NAMALWA (cell line): ENCODE data around the gene RPTOR.

Experiments
- DNase-seq: peaks from one replicate; pipeline ENCODE4 v3.0.0-alpha.2; 2015; ENCODE audit warnings: low spot score

Gene RPTOR

DNA sequence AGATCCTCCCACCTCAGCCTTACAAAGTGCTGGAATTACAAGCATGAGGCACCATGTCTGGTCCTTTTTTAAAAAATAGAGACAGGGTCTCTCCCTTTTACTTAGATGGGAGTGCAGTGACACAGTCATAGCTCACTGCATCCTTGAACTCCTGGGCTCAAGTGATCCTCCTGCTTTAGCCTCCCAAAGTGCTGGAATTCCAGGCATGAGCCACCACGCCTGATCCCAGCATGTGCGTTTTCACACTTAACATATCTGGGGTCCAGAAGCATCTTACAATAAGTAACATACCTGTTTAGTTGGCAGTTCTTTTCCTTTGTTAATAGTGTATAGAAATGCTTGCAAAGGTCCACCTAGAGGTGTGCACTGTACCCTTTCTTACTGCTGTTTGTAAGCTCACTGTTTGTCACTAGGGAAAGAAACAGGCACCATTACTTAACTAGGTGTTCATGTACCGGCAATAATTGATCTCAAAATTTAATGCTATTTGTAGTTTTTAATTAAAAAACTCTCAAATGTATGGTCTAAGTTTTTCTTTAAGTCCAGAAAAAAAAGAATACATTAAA is 221.7 kb downstream of the RPTOR start:
- no peak for DNase-seq

DNA sequence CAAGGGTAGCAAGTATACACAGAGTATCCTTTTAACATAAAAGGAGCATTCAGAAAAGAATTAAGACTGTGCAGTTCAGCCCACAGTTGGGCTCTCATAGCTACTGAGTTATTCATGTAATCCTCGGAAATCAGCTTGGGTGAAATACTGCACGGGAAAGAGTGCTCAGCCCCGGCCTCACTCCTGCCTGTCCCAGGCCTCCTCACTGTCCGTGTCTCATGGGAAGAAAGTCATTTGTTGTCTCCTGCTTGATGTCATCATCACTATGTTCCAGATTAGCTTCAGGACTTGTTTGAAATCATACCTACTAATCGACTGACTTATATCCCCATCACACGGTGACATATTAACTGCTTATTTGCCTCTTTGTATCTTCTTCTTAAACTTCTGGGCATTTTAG is 223.8 kb downstream of the RPTOR start:
- DNase-seq = no peak

GRCh38 chr17:80768936-80769335 is 224.3 kb downstream of the RPTOR start:
- no peak for DNase-seq

DNA sequence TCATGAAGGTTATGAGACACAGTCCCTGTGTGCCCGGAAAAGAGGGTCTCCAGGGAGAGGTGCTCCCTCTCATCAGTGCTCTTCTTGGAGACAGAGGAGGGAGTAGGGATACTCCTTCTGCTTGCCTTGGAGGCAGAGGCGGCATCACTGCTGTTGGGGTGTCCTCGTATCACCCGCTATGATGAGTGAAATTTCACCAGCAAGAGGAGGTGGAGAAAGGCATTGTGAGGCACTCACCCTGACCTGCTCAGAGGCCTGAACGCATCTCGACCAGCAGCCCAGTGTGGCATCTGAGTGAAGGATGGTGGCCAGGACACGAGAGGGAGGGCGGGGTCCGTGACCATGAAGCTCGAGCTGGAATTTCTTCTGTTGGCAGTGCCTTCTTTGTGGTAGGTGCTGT is 224.9 kb downstream of the RPTOR start:
- no peak for DNase-seq

DNA sequence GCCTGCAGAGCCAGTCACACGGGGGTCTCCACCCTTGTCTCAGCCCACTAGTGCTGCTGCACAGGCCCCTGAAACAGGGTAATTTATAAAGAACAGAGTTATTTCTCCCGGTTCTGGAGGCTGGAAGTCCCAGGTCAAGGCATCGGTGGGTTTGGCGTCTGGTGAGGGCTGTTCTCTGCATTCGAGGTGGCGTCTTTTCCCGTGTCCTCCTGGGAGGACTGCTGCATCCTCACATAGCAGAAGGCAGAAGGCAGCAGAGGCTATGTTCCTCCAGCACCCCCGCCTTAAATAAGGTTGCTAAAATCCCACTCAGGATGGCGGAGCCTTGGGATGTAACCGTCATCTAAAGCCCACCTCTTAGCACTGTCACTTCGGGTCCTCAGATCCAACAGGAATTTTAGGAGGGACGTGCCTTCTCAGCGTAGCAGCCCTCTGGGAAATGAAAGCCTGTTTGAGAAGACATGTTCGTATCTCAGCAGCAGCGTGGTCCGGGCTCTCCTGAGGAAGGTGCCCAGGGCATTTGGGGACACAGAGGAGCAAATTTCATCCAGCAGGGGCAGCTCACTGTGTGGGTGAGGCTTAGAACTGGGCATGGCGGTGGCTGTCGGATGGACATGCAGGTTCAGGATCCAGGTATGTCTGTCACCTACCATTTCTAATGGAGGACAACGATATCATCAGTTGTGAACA is 225.4 kb downstream of the RPTOR start:
- no peak for DNase-seq

DNA sequence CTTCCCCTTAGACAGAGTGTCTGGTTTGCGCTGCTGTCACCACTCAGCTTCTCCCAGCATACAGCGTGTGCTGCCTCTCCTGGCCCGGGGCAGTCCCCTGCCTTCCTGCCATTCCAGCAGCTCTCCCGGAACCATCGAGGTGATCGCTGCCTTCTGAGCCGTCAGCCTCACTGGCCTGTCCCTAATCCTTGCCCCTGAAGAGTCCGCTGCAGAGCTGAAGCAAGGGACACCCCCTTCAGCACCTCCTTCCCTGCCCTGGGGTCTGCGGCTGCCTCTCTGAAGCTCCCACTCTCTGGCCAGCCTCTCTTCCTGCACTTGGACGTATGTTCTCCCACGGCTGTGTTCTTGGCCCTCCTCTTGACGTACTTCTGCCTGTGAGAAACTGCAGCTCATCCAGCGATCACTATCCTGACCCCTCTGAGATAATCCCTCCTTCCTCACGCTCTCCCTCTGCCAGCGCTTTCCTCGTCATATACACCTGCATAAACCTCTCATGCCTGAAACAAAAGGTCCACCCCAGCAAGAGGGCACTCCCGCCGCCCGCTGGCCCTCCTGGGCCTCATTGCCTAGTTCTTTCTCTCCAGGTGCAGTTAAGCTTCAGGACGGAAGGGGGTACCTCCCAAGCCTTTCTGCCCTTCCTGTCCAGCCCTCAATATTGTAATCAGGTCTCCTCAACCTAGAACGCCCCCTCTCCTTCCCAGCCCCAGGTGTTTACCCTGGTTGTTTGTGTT is 226.4 kb downstream of the RPTOR start:
- DNase-seq = no peak

GRCh38 chr17:80771612-80772005 is 227.0 kb downstream of the RPTOR start:
- no peak for DNase-seq

GRCh38 chr17:80772906-80773242 is 228.2 kb downstream of the RPTOR start:
- no peak for DNase-seq

DNA sequence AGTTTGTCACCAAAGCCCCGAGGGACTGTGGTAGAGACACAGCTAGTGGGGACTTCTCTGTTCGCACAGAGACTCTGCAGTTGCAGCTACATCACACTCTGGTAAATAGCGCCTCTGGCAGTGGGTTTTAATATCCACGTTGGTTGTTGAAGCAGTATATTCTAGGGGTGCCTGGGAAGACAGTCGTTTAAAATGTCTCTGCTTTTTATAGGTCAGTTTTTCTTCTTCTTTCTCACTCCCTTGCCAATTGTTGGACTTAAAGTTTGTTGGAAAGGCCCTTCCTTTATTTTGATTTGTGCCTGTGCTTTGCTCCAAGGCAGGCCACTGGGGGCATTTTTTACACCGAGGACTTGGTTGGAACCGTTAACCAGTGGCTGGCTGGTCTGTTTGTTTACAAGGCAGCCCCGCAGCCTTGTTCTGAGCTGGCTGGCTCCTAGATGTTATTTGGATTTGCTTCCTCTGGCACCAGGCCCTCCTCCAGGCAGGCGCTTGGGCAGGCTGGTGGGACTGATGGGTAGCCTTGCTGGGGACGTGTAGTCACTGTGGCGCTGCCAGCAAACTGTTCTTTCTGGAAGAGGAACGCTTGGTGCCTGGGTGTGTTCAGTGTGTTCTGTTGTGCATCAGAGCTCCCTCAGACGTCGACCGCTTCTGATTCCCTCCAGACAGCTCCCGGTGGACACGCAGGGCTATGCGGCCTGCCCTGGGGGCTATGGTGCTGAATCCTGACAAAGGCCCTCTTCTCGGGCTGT is 228.8 kb downstream of the RPTOR start:
- peak; percentile 27 for DNase-seq

DNA sequence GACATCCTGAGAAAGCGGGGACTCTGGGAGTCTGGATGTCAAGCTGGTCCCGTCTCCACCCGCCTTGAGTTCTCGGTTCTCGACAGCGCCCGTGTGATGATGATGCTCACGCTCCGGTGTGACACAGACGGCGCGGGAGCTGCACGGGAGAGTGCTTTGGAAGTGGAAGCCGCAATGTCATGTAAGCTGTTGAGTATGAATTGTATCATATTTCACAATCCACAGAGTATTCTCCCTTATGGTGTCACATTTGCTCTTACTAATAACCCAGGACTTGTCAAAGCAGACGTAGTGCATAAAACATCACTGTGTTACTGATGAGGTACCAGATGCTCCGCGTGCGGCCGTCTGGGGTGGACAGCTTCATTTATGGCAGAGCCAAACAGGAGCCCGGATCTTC is 229.5 kb downstream of the RPTOR start:
- no peak for DNase-seq

GRCh38 chr17:80774643-80775281 is 230.1 kb downstream of the RPTOR start:
- no peak for DNase-seq

- no peak for DNase-seq
These were observed 231.2 kb downstream of the RPTOR start for GRCh38 chr17:80775863-80776262.

GRCh38 chr17:80777274-80777673 is 232.6 kb downstream of the RPTOR start:
- DNase-seq = no peak

- DNase-seq = no peak
These were observed 234.1 kb downstream of the RPTOR start for GRCh38 chr17:80778716-80779115.

GRCh38 chr17:80779336-80779735 is 234.7 kb downstream of the RPTOR start:
- no peak for DNase-seq

DNA sequence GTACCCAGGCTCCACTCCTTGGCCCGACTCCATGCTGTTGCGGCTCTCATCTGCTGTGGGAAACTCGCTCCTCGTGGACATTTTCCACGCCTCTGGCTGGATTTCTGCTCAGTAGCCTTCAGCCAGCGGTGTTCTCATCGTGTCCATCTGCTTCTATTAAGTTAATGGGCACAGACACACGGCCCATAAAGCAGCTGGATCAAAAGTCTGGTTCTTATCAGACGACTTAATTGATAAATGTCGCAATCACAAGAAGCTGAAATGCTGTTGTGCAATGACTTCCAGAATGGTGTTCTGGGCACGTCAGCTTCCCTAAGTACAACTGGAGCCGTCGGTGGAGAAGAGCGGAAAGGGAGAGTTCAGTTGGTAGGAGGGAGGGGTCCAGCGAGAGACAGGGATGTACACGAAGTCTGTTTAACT is 235.3 kb downstream of the RPTOR start:
- no peak for DNase-seq

DNA sequence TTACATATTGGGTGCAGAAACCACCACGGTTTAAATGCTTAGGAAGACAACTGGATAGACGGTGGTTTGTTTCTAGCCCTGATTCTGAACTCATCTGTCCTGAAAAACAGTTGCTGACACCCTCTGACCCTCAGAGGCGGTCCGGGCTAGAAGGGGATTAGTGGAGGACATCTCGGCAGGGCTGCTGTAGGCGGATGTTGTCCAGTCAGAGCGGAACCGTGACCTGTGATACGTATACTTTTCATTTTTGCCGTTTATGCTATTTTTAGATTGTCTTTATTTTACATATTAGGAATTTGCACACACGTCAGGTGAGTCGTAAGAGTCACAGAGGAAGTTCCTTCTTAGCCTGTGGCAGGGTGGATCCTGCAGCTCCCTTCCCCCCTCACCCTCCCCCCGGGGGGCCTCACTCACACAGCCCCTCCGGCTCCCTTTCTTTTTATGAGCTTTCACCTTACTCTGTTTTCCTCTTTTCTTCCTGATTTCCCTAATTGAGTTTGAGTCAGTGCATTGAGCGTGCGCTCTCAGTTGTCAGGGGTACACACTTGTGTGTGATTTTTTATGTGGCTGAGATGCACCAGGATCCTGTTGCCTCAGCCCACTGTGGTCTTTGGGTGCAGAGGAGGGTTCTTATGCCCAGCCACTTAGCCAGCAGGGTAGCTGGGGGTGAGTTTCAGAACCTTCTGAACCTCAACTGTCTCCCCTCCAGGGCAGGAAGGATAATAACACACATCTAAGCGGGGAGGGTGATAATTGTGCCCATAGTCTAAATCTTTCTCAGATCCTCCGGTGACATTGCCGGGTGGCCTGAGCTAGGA is 236.0 kb downstream of the RPTOR start:
- DNase-seq = peak; percentile 30

- no peak for DNase-seq
These were observed 236.6 kb downstream of the RPTOR start for GRCh38 chr17:80781211-80781610.

DNA sequence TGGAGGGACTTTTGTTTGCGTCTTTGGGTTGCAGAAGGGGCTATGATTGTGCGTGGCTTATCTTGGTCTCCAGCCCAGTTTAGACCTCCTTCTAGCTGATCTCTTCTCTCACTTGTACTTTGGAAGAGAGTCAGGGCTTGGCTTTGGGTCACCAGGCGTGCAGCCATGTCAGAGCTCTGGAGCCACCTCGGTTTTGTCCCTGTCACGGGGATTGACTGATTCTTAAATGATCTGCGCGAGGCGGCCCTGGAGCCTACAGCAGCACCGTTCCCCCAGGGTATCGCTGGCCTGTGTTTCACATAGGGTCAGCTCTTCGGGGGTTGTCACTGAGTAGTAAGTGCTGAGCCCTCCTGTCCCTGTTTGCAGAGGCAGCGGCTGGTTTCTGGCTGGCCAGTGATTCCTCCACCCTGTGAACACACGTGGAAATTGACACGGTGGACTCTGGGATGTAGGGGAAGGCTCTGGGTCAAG is 237.2 kb downstream of the RPTOR start:
- no peak for DNase-seq

- DNase-seq = no peak
These were observed 238.1 kb downstream of the RPTOR start for GRCh38 chr17:80782536-80783427.
